Stimulated activated CD8-positive, alpha-beta memory T cell treated with anti-CD3 and anti-CD28 coated beads, Interleukin-15, amount 100 ng/mL, for 4 hours (primary cell): ENCODE measurements around the gene PIP5K1A.

ENCODE experiments used
- DNase-seq, 2 donors: peaks; one replicate each; pipeline ENCODE4 v3.0.0-alpha.2; 2020; ENCODE audit warnings: low read depth in 2 of 2

Gene PIP5K1A

GRCh38 chr1:151289080-151289935, 91.0 kb downstream of the PIP5K1A start:
- DNase-seq, result no peak

DNA sequence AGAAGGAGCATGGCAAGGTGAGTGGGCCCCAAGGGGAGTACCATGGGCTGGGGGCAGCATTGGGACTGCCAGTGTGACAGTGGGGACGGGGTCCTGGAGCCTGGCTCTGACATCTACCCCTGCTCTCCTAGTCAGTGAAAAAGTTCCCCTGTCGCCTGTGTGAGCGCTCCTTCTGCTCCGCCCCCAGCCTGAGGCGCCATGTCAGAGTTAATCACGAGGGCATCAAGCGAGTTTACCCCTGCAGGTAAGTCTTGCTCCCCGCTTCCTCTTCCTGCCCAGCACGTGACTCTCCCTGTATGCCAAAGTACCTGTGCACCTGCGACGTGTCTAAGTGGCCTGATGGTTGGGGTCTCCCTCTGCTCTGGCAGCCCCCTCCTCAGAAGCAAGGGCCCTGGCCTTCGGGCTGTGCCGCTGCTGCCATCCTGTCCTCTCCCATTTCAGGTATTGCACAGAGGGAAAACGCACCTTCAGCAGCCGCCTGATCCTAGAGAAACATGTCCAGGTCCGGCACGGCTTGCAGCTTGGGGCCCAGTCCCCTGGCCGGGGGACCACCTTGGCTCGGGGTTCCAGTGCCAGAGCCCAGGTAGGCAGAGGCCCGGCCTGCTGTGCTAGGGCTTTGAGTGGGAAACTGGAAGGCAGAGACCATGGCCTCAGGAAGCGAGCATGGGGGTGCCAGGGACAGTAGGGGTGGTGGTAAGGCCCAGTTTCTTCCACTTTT, 91.8 kb downstream of the PIP5K1A start:
- DNase-seq, result no peak

DNA sequence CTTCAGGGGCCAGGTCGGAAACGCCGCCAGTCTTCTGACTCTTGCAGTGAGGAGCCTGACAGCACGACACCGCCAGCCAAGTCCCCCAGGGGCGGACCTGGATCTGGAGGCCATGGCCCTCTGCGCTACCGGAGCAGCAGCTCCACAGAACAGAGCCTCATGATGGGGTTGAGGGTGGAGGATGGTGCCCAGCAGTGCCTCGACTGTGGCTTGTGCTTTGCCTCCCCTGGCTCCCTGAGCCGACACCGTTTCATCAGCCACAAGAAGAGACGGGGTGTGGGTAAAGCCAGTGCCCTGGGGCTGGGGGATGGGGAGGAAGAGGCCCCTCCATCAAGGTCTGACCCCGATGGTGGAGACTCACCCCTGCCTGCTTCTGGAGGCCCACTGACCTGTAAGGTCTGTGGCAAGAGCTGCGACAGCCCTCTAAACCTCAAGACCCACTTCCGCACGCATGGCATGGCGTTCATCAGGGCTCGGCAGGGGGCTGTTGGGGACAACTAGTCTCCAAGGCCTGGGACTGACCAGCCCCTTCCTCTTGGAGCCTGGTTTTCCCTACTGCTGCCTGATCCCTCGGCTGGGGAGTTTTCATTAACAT, 92.5 kb downstream of the PIP5K1A start:
- DNase-seq, result no peak

GRCh38 chr1:151292207-151293030, 94.1 kb downstream of the PIP5K1A start:
- no peak for DNase-seq

- no peak for DNase-seq
Observed at GRCh38 chr1:151293093-151293492, 94.7 kb downstream of the PIP5K1A start.

GRCh38 chr1:151294742-151295462, 96.5 kb downstream of the PIP5K1A start:
- DNase-seq, result no peak
